ENCODE measurements around the gene DUSP16.

DUSP16 gene

GRCh38 chr12:12501121-12501520, 61.5 kb downstream of the DUSP16 start:
- no peak overlapping the region for H3K4me3 ChIP-seq (ENCODE audit: low read depth, low read length)
- no peak for TF ChIP-seq CTCF (IDR thresholded peaks at IDR 0.05; ENCODE audit: low read depth, low read length)

GRCh38 chr12:12499909-12500604, 62.6 kb downstream of the DUSP16 start:
- H3K4me3 ChIP-seq (ENCODE audit: low read depth, low read length): no peak overlapping the region
- no peak for TF ChIP-seq CTCF (IDR thresholded peaks at IDR 0.05; ENCODE audit: low read depth, low read length)

DNA sequence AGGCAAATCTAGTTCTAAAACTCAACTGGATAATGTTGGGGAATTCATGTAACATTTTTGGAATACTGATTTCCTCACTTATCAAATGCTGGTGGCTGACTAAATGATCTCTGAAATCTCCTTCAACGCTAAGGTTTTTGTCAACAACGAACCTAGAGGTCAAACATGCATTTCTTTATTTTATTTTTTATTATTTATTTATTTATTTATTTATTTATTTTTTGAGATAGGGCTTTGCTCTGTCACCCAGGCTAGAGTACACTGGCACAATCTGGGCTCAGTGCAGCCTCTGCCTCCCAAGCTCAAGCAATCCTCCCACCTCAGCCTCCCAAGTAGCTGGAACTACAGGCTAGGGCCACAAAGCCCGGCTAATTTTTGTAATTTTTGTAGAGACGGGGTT, 64.5 kb downstream of the DUSP16 start:
- H3K4me3 ChIP-seq (ENCODE audit: low read depth, low read length): no peak overlapping the region
- no peak for TF ChIP-seq CTCF (IDR thresholded peaks at IDR 0.05; ENCODE audit: low read depth, low read length)

DNA sequence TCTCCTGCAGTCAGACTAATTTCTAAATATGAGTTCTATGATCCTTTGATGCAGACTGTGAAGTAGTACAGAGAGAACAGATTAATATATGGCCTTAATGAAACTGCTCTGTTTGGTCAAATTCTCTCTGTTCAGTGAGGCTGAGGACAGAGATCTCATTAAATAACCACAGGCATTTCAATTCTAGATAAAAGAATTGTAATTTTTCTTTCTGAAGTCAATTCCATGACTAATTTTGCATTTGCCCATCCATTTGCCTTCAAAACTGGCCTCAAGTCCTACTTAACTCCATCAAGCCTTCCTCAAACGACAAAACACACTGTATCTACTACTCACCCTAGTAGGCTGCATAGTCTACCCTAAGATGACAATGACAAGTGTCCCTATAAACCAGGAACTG, 67.1 kb downstream of the DUSP16 start:
- TF ChIP-seq CTCF (IDR thresholded peaks at IDR 0.05; ENCODE audit: low read depth, low read length): no peak

GRCh38 chr12:12492547-12492946, 70.1 kb downstream of the DUSP16 start:
- TF ChIP-seq CTCF (IDR thresholded peaks at IDR 0.05; ENCODE audit: low read depth, low read length): no peak
- H3K4me3 ChIP-seq (ENCODE audit: low read depth, low read length): no peak overlapping the region

More for the DNA sequence above, 67.1 kb downstream of the DUSP16 start:
- no peak overlapping the region for H3K4me3 ChIP-seq (ENCODE audit: low read depth, low read length)

DNA sequence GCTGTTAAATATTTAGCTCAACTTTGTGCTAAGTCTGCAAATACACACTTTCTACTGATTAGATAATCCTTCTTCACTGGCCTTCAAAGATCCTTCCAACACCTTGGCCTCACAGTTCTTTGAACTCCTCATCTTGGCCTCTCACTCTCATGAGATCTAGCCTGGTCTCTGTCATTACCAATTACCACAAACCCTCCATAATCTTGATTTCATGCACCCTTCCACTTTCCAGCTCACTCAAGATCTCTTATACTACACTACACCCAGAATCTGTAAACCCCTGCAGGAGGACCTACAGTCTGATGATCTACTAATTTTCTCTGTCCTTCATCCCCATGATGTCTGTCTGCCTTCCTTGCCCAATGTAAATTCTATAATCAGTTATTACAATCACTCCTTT, 71.1 kb downstream of the DUSP16 start:
- H3K4me3 ChIP-seq (ENCODE audit: low read depth, low read length): no peak overlapping the region
- no peak for TF ChIP-seq CTCF (IDR thresholded peaks at IDR 0.05; ENCODE audit: low read depth, low read length)

DNA sequence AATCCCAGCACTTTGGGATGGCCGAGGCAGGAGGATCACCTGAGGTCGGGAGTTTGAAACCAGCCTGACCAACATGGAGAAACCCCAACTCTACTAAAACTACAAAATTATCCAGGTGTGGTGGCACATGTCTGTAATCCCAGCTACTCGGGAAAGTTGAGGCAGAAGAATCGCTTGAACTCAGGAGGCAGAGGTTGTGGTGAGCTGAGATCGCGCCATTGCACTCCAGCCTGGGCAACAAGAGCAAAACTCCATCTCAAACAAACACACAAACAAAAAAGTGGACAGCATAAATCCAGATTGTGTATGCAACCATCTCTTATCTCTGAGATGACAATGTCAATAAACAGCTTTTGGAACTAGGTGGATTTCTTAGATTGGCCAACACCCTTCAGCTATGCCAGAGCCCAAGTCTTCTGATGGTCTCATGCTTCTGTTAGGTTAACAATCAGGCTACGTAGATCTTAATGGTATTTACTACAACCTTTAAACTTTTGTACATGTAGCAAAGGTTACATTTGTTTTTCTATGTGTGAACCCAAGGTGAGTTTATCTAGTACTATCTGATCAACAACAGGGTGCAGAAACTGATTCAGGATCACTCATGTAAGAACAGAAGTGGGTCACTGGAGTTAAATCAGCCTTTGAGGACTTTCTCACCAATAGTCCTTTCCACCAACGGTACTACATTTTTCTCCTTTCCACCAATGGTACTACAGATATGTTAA, 73.7 kb downstream of the DUSP16 start:
- H3K4me3 ChIP-seq (ENCODE audit: low read depth, low read length): no peak overlapping the region

More for the DNA sequence above, 73.7 kb downstream of the DUSP16 start:
- no peak for TF ChIP-seq CTCF (IDR thresholded peaks at IDR 0.05; ENCODE audit: low read depth, low read length)
